Measurements from ENCODE around the gene UBE2G1.
A peak's percentile ranks its signal among the peaks of the same experiment; 100 is the strongest.
"Not testable (repeated sequence)": the region's sequence is repeated elsewhere in the genome, so short reads cannot be mapped to it uniquely, and the experiment has no call there.

Gene UBE2G1

DNA sequence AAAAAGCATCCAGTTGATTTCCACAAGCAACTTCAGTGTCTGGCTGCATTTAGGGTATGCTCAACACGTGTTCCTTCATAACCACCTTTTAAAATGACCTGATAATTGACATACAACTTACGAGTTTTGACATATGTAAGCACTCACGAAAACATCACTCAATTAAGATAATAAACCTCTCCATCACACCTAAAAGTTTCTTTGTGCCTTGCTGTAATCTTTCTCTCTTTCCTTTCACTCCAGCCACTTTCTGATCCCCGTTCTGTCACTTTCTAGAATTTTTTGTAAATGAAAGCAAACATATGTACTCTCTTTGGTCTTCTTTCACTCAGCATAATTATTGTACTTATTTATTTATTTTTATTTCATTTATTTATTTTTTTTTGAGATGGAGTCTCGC is 20.7 kb upstream of the UBE2G1 start:
- Histone ChIP-seq H3K27me3 (no peaks in the 10 kb centered on the region), H3K4me1 (ENCODE audit: control insufficient read depth in 1 of 2, insufficient read depth in 1 of 2, low read depth in 1 of 2, low read length in 1 of 2) (no peaks in the 10 kb centered on the region), H3K27ac (no peak overlapping the region), H3K4me3 (ENCODE audit: low read depth in 1 of 2, low read length in 1 of 2) (no peak overlapping the region), H3K36me3 (no peaks in the 10 kb centered on the region), H3K9me3 (no peaks in the 10 kb centered on the region)
- TF ChIP-seq, protein P1, sequence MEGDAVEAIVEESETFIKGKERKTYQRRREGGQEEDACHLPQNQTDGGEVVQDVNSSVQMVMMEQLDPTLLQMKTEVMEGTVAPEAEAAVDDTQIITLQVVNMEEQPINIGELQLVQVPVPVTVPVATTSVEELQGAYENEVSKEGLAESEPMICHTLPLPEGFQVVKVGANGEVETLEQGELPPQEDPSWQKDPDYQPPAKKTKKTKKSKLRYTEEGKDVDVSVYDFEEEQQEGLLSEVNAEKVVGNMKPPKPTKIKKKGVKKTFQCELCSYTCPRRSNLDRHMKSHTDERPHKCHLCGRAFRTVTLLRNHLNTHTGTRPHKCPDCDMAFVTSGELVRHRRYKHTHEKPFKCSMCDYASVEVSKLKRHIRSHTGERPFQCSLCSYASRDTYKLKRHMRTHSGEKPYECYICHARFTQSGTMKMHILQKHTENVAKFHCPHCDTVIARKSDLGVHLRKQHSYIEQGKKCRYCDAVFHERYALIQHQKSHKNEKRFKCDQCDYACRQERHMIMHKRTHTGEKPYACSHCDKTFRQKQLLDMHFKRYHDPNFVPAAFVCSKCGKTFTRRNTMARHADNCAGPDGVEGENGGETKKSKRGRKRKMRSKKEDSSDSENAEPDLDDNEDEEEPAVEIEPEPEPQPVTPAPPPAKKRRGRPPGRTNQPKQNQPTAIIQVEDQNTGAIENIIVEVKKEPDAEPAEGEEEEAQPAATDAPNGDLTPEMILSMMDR (IDR thresholded peaks at IDR 0.05), result no peak

DNA sequence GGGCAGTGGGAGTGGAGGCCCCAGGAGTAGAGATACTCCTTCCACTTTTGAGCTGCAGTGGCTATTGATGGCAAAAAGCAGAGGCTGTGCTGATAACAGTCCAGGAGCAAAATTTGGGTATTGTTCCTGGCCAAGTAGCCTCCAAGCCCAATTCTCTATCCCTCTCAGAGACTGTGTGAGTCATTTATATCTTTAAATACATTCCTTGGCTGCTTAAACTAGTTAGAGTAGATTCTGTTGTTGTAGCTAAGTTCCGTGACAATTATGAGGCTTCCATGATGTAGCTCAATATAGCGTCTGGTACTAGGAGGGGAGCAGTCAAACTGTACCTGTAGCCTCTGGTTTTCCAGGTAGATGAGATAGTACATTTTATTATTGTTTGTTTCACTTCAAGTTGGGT is 19.9 kb upstream of the UBE2G1 start:
- no peak overlapping the region for H3K27ac ChIP-seq
- peaks cover 1 to 4% of the 10 kb centered on the region in 2 experiments for H3K4me1 ChIP-seq (ENCODE audit: control insufficient read depth in 1 of 2, insufficient read depth in 1 of 2, low read depth in 1 of 2, low read length in 1 of 2)
- H3K4me3 ChIP-seq (ENCODE audit: low read depth in 1 of 2, low read length in 1 of 2), result no peak overlapping the region
- TF ChIP-seq, protein P1 (IDR thresholded peaks at IDR 0.05), result no peak
- no peaks in the 10 kb centered on the region for H3K36me3 ChIP-seq
- H3K27me3 ChIP-seq, result no peaks in the 10 kb centered on the region
- H3K9me3 ChIP-seq, result no peaks in the 10 kb centered on the region

DNA sequence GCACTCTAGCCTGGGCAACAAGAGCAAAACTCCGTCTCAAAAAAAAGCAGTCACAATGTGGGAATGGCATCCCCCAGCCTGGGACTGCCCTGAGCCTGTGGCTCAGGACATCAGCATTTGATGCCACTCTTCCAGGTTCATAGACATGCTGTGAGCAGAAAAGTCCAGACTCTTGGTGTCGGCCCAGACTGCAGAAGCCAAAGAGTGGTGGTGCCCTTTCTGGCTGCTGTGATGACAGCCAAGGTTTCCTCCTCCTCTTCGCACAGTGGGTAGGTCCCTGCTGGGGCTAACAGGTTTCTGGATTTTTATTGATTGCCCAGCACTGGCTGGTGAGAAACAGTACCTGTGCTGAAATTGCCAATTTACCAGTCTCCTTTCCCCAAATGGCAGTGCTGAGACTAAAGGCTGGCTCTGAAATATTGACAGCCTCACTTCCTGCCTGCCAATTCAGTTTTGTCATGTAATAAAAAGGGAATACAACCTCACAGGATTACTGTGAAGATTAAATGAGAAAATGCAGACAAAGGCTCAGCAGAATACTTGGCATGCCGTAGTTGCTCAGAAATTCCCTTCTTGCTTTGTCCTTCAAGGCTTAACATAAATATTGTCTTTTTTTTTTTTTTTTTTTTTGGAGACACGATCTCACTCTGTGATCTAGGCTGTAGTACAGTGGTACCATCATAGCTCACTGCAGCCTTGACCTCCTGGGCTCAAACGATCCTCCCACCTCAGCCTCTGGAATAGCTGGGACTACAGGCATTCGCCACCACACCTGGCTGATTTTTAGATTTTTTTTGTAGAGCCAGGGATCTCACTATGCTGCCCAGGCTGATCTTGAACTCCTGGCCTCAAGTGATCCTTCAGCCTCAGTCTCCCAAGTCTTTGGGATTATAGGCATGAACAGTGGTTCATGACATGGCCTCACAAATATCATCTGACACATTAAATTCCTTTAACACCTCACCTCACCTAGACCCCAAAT is 15.5 kb upstream of the UBE2G1 start:
- no peak overlapping the region for H3K4me3 ChIP-seq (ENCODE audit: low read depth in 1 of 2, low read length in 1 of 2)
- no peaks in the 10 kb centered on the region for H3K36me3 ChIP-seq
- peak overlapping the region; percentile 36 for H3K27ac ChIP-seq
- TF ChIP-seq, protein P1 (IDR thresholded peaks at IDR 0.05), result no peak
- H3K9me3 ChIP-seq, result no peaks in the 10 kb centered on the region
- peaks cover 4 to 7% of the 10 kb centered on the region in 2 experiments for H3K4me1 ChIP-seq (ENCODE audit: control insufficient read depth in 1 of 2, insufficient read depth in 1 of 2, low read depth in 1 of 2, low read length in 1 of 2)
- peaks cover 3% of the 10 kb centered on the region for H3K27me3 ChIP-seq

DNA sequence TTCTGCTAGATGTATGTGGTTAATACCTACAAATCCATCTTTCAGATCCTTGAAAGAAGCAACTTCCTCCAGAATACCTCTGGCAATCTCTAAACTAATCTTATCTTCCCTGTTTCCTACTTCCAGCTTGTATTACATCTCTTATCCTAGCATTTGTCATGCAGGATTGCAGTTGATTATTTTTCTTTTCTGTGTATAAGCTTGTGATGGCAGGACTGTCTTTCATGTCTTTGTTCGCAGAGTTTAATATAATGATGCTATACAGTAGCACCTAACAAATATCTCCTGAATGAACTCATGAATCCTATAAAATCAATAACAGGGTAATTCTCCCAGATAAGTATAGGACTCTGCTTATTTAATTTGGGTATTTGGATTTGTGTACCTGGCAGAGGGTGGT is 12.2 kb upstream of the UBE2G1 start:
- no peaks in the 10 kb centered on the region for H3K36me3 ChIP-seq
- H3K27ac ChIP-seq, result no peak overlapping the region
- no peaks in the 10 kb centered on the region for H3K9me3 ChIP-seq
- peaks cover 3% of the 10 kb centered on the region for H3K27me3 ChIP-seq
- peaks cover 4 to 7% of the 10 kb centered on the region in 2 experiments for H3K4me1 ChIP-seq (ENCODE audit: control insufficient read depth in 1 of 2, insufficient read depth in 1 of 2, low read depth in 1 of 2, low read length in 1 of 2)
- H3K4me3 ChIP-seq (ENCODE audit: low read depth in 1 of 2, low read length in 1 of 2), result no peak overlapping the region
- TF ChIP-seq, protein P1 (IDR thresholded peaks at IDR 0.05), result no peak

DNA sequence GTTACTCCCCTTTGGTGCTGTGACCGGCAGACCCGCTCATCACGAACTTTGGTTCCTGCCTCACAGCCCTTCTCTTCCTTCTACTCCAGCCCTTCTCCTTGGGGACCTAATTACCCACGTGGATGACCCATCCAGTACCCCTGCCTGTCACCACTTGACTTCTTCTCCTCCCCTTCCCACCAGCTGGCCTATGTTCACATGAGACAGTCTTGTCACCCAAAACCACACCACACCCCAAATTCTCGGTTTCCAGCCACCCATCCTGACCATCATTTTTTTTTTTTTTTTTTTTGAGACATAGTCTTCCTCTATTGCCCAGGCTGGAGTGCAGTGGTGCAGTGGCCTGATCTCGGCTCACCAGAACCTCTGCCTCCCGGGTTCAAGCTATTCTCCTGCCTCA is 10.8 kb upstream of the UBE2G1 start:
- not testable (repeated sequence) for H3K4me3 ChIP-seq (ENCODE audit: low read depth in 1 of 2, low read length in 1 of 2); H3K9me3 ChIP-seq; H3K36me3 ChIP-seq; H3K27ac ChIP-seq; H3K27me3 ChIP-seq; H3K4me1 ChIP-seq (ENCODE audit: control insufficient read depth in 1 of 2, insufficient read depth in 1 of 2, low read depth in 1 of 2, low read length in 1 of 2)

DNA sequence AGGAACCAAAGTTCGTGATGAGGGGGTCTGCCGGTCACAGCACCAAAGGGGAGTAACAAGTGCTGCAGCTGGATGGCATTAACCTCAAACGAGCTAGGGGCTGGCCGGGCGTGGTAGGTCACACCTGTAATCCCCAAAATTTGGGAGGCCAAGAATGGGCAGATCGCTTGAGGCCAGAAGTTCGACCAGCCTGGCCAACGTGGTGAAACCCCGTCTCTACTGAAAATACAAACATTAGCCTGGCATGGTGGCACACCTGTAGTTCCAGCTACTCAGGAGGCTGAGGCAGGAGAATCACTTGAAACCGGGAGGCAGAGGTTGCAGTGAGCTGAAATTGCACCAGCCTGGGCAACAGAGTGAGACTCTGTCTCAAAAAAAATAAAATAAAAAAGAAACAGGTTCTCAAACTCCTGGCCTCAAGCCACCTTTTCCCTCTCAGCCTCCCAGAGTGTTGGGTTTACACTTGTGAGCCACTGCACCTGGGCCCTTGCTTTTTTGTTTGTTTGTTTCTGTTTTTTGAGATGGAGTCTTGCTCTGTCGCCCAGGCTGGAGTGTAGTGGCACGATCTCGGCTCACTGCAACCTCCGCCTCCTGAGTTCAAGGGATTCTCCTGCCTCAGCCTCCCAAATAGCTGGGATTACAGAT is 9.4 kb upstream of the UBE2G1 start:
- H3K4me1 ChIP-seq (ENCODE audit: control insufficient read depth in 1 of 2, insufficient read depth in 1 of 2, low read depth in 1 of 2, low read length in 1 of 2); H3K9me3 ChIP-seq; H3K4me3 ChIP-seq (ENCODE audit: low read depth in 1 of 2, low read length in 1 of 2); H3K27ac ChIP-seq; H3K27me3 ChIP-seq; H3K36me3 ChIP-seq: not testable (repeated sequence)
